Astrocyte (in vitro differentiated cells and primary cell): ENCODE results near the gene TAOK2. TPM values are rescaled to one million over a fixed set of nuclear protein-coding genes. Genes with fewer than 3 reads are reported as not detected.

ENCODE experiments used
- DNase-seq: peaks from one replicate; pipeline ENCODE4 v3.0.0-alpha.2; 2010; ENCODE audit warnings: low read depth
- FAIRE-seq: peaks from 2 replicates; lab custom pipeline; 2011; peaks lifted over from hg19 to GRCh38; lab: Jason Lieb, UNC
- H2AFZ ChIP-seq: 2 replicates; pipeline ENCODE4 v1.6.0; 2012; ENCODE audit warnings: low read depth, low read length, inconsistent platforms
- H3K27ac ChIP-seq: 2 replicates; pipeline ENCODE4 v1.5.1; 2011; ENCODE audit warnings: low read depth, low read length, inconsistent platforms
- H3K27me3 ChIP-seq: 2 replicates; pipeline ENCODE4 v1.6.0; 2011; ENCODE audit warnings: low read length, inconsistent platforms; ENCODE audit not compliant: insufficient read depth
- H3K36me3 ChIP-seq: 2 replicates; pipeline ENCODE4 v1.5.1; 2011; ENCODE audit warnings: low read length, inconsistent platforms; ENCODE audit not compliant: insufficient read depth
- H3K4me1 ChIP-seq: 2 replicates; pipeline ENCODE4 v1.5.1; 2011; ENCODE audit warnings: low read length, inconsistent platforms; ENCODE audit not compliant: insufficient read depth
- H3K4me2 ChIP-seq: 2 replicates; pipeline ENCODE4 v1.6.0; 2012; ENCODE audit warnings: low read length, inconsistent platforms
- H3K4me3 ChIP-seq: 2 replicates; pipeline ENCODE4 v1.5.1; 2011; ENCODE audit warnings: low read depth, mild to moderate bottlenecking, low read length, inconsistent platforms; ENCODE audit not compliant: insufficient read depth
- H3K79me2 ChIP-seq: 2 replicates; pipeline ENCODE4 v1.6.0; 2012; ENCODE audit warnings: mild to moderate bottlenecking, low read length, inconsistent platforms; ENCODE audit not compliant: insufficient read depth
- H3K9ac ChIP-seq: 2 replicates; pipeline ENCODE4 v1.6.0; 2012; ENCODE audit warnings: mild to moderate bottlenecking, low read length, inconsistent platforms
- H3K9me3 ChIP-seq: 2 replicates; pipeline ENCODE4 v1.5.1; 2012; ENCODE audit warnings: low read depth, mild to moderate bottlenecking, low read length, inconsistent platforms; ENCODE audit not compliant: insufficient read depth
- H4K20me1 ChIP-seq: 2 replicates; pipeline ENCODE4 v1.6.0; 2012; ENCODE audit warnings: low read length, inconsistent platforms; ENCODE audit not compliant: insufficient read depth
- H3K27ac Mint-ChIP-seq: one replicate; pipeline ENCODE4 v1.8.0; 2021; ENCODE audit warnings: mild to moderate bottlenecking, mixed read lengths; ENCODE audit not compliant: unreplicated experiment
- H3K27me3 Mint-ChIP-seq: one replicate; pipeline ENCODE4 v1.8.0; 2021; ENCODE audit warnings: low read depth, mixed read lengths; ENCODE audit not compliant: unreplicated experiment
- H3K36me3 Mint-ChIP-seq: one replicate; pipeline ENCODE4 v1.8.0; 2021; ENCODE audit warnings: low read depth, mixed read lengths; ENCODE audit not compliant: unreplicated experiment
- H3K4me1 Mint-ChIP-seq: one replicate; pipeline ENCODE4 v1.8.0; 2021; ENCODE audit warnings: low read depth, mixed read lengths; ENCODE audit not compliant: unreplicated experiment
- H3K4me3 Mint-ChIP-seq: one replicate; pipeline ENCODE4 v1.8.0; 2021; ENCODE audit warnings: mild to moderate bottlenecking, moderate library complexity, mixed read lengths; ENCODE audit not compliant: unreplicated experiment
- H3K9me3 Mint-ChIP-seq: one replicate; pipeline ENCODE4 v1.8.0; 2021; ENCODE audit warnings: mild to moderate bottlenecking, mixed read lengths; ENCODE audit not compliant: unreplicated experiment
- EZH2 ChIP-seq: IDR thresholded peaks from 2 replicates; pipeline ENCODE4 v1.6.1; 2012; ENCODE audit warnings: mild to moderate bottlenecking, low read length, inconsistent platforms; ENCODE audit not compliant: insufficient read depth
- total RNA-seq: library from RNA; stranded (reverse); gene quantifications from 2 replicates; pipeline ENCODE4 v1.2.1, GENCODE V29; 2021
- TF ChIP-seq, protein P1 (sequence below): IDR thresholded peaks from 2 replicates; pipeline ENCODE4 v1.5.1; 2011; ENCODE audit warnings: low read depth, mild to moderate bottlenecking, inconsistent platforms, low read length, moderate library complexity; ENCODE audit not compliant: insufficient read depth

The TAOK2 gene
- total RNA-seq, 1 donor from 2014 or later: 55.9 TPM

DNA sequence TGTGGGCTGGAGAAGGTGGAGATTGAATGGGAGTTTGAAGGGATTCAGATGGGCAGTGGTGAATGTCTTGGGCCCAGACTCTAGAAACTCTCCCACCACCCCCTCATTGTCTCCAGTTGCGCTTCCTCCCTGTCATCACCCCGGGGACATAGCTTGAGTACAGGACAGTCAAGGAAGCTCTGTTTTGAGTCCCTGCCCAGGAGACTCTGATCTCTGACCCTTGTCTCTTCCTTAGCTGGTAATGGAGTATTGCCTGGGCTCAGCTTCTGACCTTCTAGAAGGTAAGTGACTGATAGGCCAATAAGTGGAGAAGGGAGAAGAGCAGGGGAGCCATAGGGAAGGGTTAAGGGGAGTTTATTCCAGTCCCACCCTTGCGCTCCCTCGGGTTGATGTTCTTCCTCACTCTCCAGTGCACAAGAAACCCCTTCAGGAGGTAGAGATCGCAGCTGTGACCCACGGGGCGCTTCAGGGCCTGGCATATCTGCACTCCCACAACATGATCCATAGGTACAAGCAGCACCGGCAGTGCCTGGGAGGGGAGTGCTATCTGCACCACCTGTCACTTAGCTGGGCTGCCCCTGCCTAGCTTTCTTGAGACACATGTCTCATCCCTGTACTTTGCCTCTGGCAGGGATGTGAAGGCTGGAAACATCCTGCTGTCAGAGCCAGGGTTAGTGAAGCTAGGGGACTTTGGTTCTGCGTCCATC is 5.0 kb downstream of the TAOK2 start:
- H3K36me3 ChIP-seq: peaks cover 56% of the 10 kb centered on the region
- H3K9me3 Mint-ChIP-seq: no peaks in the 10 kb centered on the region
- H3K9me3 ChIP-seq: no peaks in the 10 kb centered on the region
- peaks cover 27% of the 10 kb centered on the region for H3K36me3 Mint-ChIP-seq
- FAIRE-seq (no peak), DNase-seq (no peak)
- peaks cover 23% of the 10 kb centered on the region for H3K4me1 ChIP-seq
- H3K79me2 ChIP-seq: peaks cover 57% of the 10 kb centered on the region
- H3K27ac Mint-ChIP-seq: no peak overlapping the region
- TF ChIP-seq EZH2: no peak
- TF ChIP-seq, protein P1, sequence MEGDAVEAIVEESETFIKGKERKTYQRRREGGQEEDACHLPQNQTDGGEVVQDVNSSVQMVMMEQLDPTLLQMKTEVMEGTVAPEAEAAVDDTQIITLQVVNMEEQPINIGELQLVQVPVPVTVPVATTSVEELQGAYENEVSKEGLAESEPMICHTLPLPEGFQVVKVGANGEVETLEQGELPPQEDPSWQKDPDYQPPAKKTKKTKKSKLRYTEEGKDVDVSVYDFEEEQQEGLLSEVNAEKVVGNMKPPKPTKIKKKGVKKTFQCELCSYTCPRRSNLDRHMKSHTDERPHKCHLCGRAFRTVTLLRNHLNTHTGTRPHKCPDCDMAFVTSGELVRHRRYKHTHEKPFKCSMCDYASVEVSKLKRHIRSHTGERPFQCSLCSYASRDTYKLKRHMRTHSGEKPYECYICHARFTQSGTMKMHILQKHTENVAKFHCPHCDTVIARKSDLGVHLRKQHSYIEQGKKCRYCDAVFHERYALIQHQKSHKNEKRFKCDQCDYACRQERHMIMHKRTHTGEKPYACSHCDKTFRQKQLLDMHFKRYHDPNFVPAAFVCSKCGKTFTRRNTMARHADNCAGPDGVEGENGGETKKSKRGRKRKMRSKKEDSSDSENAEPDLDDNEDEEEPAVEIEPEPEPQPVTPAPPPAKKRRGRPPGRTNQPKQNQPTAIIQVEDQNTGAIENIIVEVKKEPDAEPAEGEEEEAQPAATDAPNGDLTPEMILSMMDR: no peak
- H3K27me3 Mint-ChIP-seq: no peaks in the 10 kb centered on the region
- H3K9ac ChIP-seq: no peak overlapping the region
- peaks cover 17% of the 10 kb centered on the region for H3K4me1 Mint-ChIP-seq
- no peak overlapping the region for H3K4me3 ChIP-seq
- H3K4me3 Mint-ChIP-seq: no peak overlapping the region
- no peak overlapping the region for H3K4me2 ChIP-seq
- H3K27ac ChIP-seq: no peak overlapping the region
- peaks cover 80% of the 10 kb centered on the region for H4K20me1 ChIP-seq
- H2AFZ ChIP-seq: no peak overlapping the region
- H3K27me3 ChIP-seq: no peaks in the 10 kb centered on the region

DNA sequence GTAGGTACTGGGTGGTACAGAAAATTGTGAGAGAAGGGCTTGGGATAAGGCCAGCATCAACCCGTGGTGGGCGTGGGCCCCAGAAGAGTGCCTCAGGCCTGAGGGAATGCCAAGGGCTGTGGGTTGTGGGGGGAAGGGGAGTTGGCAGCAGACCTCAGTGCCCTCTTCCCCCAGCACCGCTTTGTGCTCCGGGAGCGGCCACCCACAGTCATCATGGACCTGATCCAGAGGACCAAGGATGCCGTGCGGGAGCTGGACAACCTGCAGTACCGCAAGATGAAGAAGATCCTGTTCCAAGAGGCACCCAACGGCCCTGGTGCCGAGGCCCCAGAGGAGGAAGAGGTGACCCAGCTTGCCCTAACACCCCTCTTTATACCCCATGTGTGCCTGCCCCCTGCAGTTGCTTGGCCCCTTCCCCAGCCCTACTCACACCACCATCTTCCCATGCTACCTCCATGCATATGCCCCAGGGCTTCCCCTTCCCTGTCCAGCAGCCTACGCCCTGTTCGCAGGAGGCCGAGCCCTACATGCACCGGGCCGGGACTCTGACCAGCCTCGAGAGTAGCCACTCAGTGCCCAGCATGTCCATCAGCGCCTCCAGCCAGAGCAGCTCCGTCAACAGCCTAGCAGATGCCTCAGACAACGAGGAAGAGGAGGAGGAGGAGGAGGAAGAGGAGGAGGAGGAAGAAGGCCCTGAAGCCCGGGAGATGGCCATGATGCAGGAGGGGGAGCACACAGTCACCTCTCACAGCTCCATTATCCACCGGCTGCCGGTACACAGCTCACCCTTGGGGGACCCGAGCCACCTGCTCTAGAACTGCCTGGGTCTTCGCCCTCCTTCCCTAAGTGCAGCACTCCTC is 9.1 kb downstream of the TAOK2 start:
- H3K36me3 Mint-ChIP-seq: peaks cover 22% of the 10 kb centered on the region
- no peak for DNase-seq
- Histone ChIP-seq H3K27ac (no peak overlapping the region), H3K9me3 (no peaks in the 10 kb centered on the region), H3K4me3 (no peak overlapping the region), H3K4me2 (no peak overlapping the region), H2AFZ (no peak overlapping the region), H3K36me3 (peaks cover 73% of the 10 kb centered on the region), H3K27me3 (no peaks in the 10 kb centered on the region), H3K9ac (no peak overlapping the region), H3K79me2 (peaks cover 17% of the 10 kb centered on the region), H3K4me1 (no peaks in the 10 kb centered on the region), H4K20me1 (peaks cover 61% of the 10 kb centered on the region)
- TF ChIP-seq, protein P1: no peak
- TF ChIP-seq EZH2: no peak
- H3K27me3 Mint-ChIP-seq: no peaks in the 10 kb centered on the region
- no peak overlapping the region for H3K4me3 Mint-ChIP-seq
- H3K4me1 Mint-ChIP-seq: no peaks in the 10 kb centered on the region
- H3K27ac Mint-ChIP-seq: peak overlapping the region; percentile 53
- FAIRE-seq: no peak
- no peaks in the 10 kb centered on the region for H3K9me3 Mint-ChIP-seq
